Heart right ventricle (tissue), 16 donors: ENCODE results near the gene CDH13. TPM values are rescaled to one million over a fixed set of nuclear protein-coding genes. Genes with fewer than 3 reads are reported as not detected.

Experiments
- ATAC-seq, 8 donors: fragments of 200-7000 bp; cut with Tn5 transposase; one replicate each; pipeline ENCODE4 v1.9.1; 2020; ENCODE audit warnings: mild to moderate bottlenecking in 8 of 8, moderate library complexity in 8 of 8, moderate number of reproducible peaks in 1 of 8
- DNase-seq, 2 donors: peaks; one replicate each; pipeline ENCODE4 v3.0.0-alpha.2; 2020
- H3K27ac ChIP-seq, 10 donors: fragments of 200-600 bp; sonication (generic) in 2 of 10; one replicate each; pipeline versions ENCODE4 v1.5.0 to v1.8.0; 2020 to 2022; ENCODE audit warnings: mild to moderate bottlenecking in 3 of 10
- H3K27me3 ChIP-seq, 7 donors: fragments of 200-600 bp; one replicate each; pipeline ENCODE4 v1.8.0; 2021 to 2022; ENCODE audit warnings: mild to moderate bottlenecking in 2 of 7
- H3K36me3 ChIP-seq, 9 donors: fragments of 200-600 bp; sonication (generic) in 1 of 9; one replicate each; pipeline versions ENCODE4 v1.5.0 to v1.8.0; 2020 to 2022; ENCODE audit warnings: mild to moderate bottlenecking in 2 of 9
- H3K4me1 ChIP-seq, 9 donors: fragments of 200-600 bp; sonication (generic) in 1 of 9; one replicate each; pipeline versions ENCODE4 v1.5.0 to v1.8.0; 2020 to 2022; ENCODE audit warnings: mild to moderate bottlenecking in 4 of 9
- H3K4me3 ChIP-seq, 10 donors: fragments of 200-600 bp; sonication (generic) in 2 of 10; one replicate each; pipeline versions ENCODE4 v1.5.0 to v1.8.0; 2020 to 2022; ENCODE audit warnings: mild to moderate bottlenecking in 7 of 10, moderate library complexity in 2 of 10
- H3K9me3 ChIP-seq, 11 donors: fragments of 200-600 bp in 10 of 11; sonication (generic) in 2 of 11; one replicate each; pipeline versions ENCODE4 v1.5.0 to v1.8.0; 2013 to 2022; ENCODE audit warnings: mild to moderate bottlenecking in 2 of 11, control low read depth in 1 of 11, moderate library complexity in 1 of 11
- WGBS, 2 donors: extraction: QIAGEN DNeasy Blood & Tissue Kit; methylation state at CpG; one replicate each; pipeline ENCODE4 v1.1.7; 2013; ENCODE audit warnings: inconsistent platforms in 1 of 2; 5-methylcytosine and 5-hydroxymethylcytosine counted together
- intact Hi-C, 10 donors: fragments of 100-400 bp; cut with DNase I; formaldehyde crosslinking; loops; one replicate each; pipeline versions ENCODE4 v1.11.1 to v1.14.2; 2022
- polyA plus RNA-seq, 2 donors: library from polyadenylated mRNA; stranded (reverse); fragments of 200-250 nt; gene quantifications; one replicate each; pipeline ENCODE4 v1.2.3, GENCODE V29; 2013
- total RNA-seq, 10 donors: library from RNA; stranded (reverse); fragmentation: NEBNext Ultra II Directional in 3 of 10; extraction: Animal tissue kit (Norgen Biotek cat#: 25700) in 3 of 10; gene quantifications; one replicate each; pipeline versions ENCODE4 v1.2.1 to v1.2.4, GENCODE V29; 2021 to 2023
- TF ChIP-seq, protein P1 (sequence below), 9 donors: fragments of 200-600 bp; sonication (generic) in 2 of 9; IDR thresholded peaks; one replicate each; pipeline versions ENCODE4 v1.5.0 to v1.8.0; 2021 to 2022; ENCODE audit warnings: antibody characterized with exemption in 9 of 9, mild to moderate bottlenecking in 5 of 9, moderate library complexity in 1 of 9
- donor health status: Arrhythmogenic right ventricular cardiomyopathy.
- donor health status: ischemic (EF 13 %, LVEDD 7.1; RV severe dilation, severe dysfunction).
- donor health status: healthy with polysubstance abuse.
- donor health status: DM: no; HTN: yes; CAD: no.
- donor health status: DM: no; HTN: no; CAD: no.
- donor health status: ischemic (EF 25% LVEDD 6.9; RV normal size, moderate dysfunction).
- donor health status: ischemic (EF 25% LVEDD 5.7; RV mildly dilated, moderate dysfunction).
- donor health status: healthy.
- donor health status: DM: yes; HTN: yes; CAD: no.
- donor health status: Ischemic cardiomyopathy.
- donor health status: ischemic (EF 35%, LVEDD 5.7; RV mildly dilated, moderate dysfunction).
- donor health status: nonischemic (EF 11% LVEDD 7.7; RV severe dilation, severe dysfunction).
- donor health status: DM: yes; HTN: yes; CAD: no.
- donor health status: PGD.
- donor health status: ischemic (EF 29% LVEDD 5.4; RV normal size, mild dysfunction).
- donor health status: nonischemic (EF 23%, LVEDD 6.1; RV moderate dilation, normal function).

Gene CDH13
- total and polyA plus RNA-seq, 12 donors = 15.5 to 221 (median 168) TPM

DNA sequence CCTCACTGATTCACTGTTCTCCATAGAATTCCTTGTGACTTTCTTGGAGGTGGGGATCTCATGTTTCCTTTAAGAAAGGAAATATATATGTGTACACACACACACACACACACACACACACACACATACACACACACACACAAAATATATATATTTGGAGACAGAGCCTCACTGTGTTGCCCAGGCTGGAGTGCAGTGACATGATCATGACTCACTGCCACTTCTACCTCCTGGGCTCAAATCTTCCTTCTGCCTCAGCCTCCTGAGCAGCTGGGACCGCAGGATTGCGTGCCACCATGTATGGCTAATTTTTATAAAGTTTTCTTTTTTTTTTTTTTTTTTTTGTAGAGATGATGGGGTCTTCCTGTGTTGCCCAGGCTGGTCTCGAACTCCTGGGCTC is 45.9 kb downstream of the CDH13 start:
- H3K27ac ChIP-seq = no peak overlapping the region
- H3K36me3 ChIP-seq = no peaks in the 10 kb centered on the region
- ATAC-seq (no peak), DNase-seq (no peak)
- H3K4me1 ChIP-seq = peaks cover 0 to 27% (median 4%) of the 10 kb centered on the region in 9 donors
- TF ChIP-seq, protein P1, sequence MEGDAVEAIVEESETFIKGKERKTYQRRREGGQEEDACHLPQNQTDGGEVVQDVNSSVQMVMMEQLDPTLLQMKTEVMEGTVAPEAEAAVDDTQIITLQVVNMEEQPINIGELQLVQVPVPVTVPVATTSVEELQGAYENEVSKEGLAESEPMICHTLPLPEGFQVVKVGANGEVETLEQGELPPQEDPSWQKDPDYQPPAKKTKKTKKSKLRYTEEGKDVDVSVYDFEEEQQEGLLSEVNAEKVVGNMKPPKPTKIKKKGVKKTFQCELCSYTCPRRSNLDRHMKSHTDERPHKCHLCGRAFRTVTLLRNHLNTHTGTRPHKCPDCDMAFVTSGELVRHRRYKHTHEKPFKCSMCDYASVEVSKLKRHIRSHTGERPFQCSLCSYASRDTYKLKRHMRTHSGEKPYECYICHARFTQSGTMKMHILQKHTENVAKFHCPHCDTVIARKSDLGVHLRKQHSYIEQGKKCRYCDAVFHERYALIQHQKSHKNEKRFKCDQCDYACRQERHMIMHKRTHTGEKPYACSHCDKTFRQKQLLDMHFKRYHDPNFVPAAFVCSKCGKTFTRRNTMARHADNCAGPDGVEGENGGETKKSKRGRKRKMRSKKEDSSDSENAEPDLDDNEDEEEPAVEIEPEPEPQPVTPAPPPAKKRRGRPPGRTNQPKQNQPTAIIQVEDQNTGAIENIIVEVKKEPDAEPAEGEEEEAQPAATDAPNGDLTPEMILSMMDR (IDR thresholded peaks at IDR 0.05) = no peak
- intact Hi-C loops = no loop called here
- H3K27me3 ChIP-seq = no peaks in the 10 kb centered on the region
- H3K4me3 ChIP-seq = no peak overlapping the region
- 86 to 98% methylated on average over 3 of the region's 3 CpGs for WGBS, 2 donors
- no peaks in the 10 kb centered on the region for H3K9me3 ChIP-seq

DNA sequence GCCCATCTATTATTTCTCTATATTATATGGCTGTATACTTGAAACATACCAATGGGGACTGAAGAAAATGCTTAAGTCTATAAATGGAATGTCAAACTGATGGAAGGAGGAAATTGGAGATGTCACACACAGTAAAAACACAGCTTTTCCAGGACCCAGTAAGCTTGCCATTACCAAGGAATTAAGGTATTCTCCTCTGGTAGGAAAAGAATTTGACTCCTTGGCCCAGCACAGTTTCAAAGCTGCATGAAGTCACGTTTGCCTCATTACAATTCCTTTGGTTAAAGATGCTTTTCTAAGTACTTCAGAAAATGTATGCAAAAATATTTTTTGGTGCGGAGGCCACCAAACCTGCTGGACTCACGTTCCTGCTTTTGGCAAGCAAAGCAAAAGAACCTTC is 48.5 kb downstream of the CDH13 start:
- Histone ChIP-seq H3K36me3 (no peaks in the 10 kb centered on the region), H3K4me1 (peaks cover 0 to 3% (median 0%) of the 10 kb centered on the region in 9 donors), H3K27me3 (no peaks in the 10 kb centered on the region), H3K9me3 (no peaks in the 10 kb centered on the region), H3K4me3 (no peak overlapping the region), H3K27ac (no peak overlapping the region)
- ATAC-seq = no peak
- TF ChIP-seq, protein P1 (IDR thresholded peaks at IDR 0.05) = no peak
- intact Hi-C loops = no loop called here
- 75 to 80% methylated on average over 3 of the region's 3 CpGs for WGBS, 2 donors
- DNase-seq = no peak

DNA sequence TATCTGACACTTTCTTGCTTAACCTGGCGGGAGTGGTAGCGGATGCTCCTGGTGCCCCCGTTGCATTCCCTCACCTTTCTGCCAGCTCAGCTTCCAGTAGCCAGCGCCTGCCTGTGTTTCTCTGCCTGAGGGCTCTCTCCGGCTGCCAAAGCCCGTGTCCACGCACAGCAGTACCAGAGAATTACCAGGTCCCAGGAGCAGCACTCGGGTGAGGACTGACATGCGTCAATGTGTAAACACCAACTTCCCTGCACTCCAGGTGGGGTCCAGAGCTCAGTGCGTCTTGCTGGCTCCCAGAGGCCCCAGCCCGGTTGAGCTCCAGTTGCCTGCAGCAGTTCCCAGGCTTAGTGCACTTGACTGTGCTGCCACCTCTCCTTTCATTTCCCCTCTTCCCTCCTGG is 54.8 kb downstream of the CDH13 start:
- no peak for DNase-seq
- Histone ChIP-seq H3K9me3 (no peaks in the 10 kb centered on the region), H3K27ac (no peak overlapping the region), H3K4me1 (peaks cover 0 to 26% (median 2%) of the 10 kb centered on the region in 9 donors), H3K36me3 (no peaks in the 10 kb centered on the region), H3K27me3 (no peaks in the 10 kb centered on the region), H3K4me3 (no peak overlapping the region)
- intact Hi-C loops = no loop called here
- 60 to 72% methylated on average over 11 of the region's 11 CpGs for WGBS, 2 donors
- peak in 7 of 8 donors; percentile 28 to 81 (median 58) for ATAC-seq
- TF ChIP-seq, protein P1 (IDR thresholded peaks at IDR 0.05) = no peak

DNA sequence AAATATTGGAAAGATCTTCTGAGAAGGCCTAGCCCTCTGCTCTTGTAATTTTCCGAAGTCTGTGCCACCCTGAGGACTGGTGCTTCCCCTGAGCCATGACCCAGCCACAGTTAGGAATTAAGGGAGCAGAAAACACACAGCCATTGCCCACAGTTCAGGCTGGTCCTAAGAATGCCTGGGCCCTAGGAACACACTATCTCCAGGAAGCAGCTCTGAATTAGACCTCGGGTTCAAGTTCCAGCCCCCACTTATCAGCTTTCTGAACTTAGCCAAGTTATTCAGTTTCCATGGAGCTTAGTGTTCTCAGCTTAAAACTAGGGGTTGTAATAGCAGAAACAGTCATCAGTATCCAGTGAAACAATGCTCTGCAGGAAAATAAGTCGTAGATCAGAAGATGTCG is 56.0 kb downstream of the CDH13 start:
- Histone ChIP-seq H3K9me3 (no peaks in the 10 kb centered on the region), H3K4me3 (no peak overlapping the region), H3K27me3 (no peaks in the 10 kb centered on the region), H3K27ac (peak overlapping the region in 1 of 10 donors; percentile 22), H3K36me3 (no peaks in the 10 kb centered on the region), H3K4me1 (peaks cover 0 to 26% (median 2%) of the 10 kb centered on the region in 9 donors)
- no peak for DNase-seq
- 47 to 59% methylated on average over 4 of the region's 4 CpGs for WGBS, 2 donors
- peak in 4 of 8 donors; percentile 43 to 73 (median 65) for ATAC-seq
- intact Hi-C loops = no loop called here
- TF ChIP-seq, protein P1 (IDR thresholded peaks at IDR 0.05) = no peak
